Skeletal muscle satellite cell (primary cell): Measurements from ENCODE around the gene TBX5.

Experiments
- H3K27me3 ChIP-seq: 2 replicates; pipeline ENCODE4 v1.7.0; 2013; ENCODE audit warnings: low read length; ENCODE audit not compliant: control insufficient read depth, insufficient read depth
- H3K36me3 ChIP-seq: 2 replicates; pipeline ENCODE4 v1.7.0; 2013; ENCODE audit warnings: mild to moderate bottlenecking, control low read depth, low read length; ENCODE audit not compliant: insufficient read depth
- H3K4me1 ChIP-seq: 2 replicates; pipeline ENCODE4 v1.7.0; 2013; ENCODE audit warnings: low read length; ENCODE audit not compliant: control insufficient read depth, insufficient read depth
- H3K4me2 ChIP-seq: 2 replicates; pipeline ENCODE4 v1.7.0; 2013; ENCODE audit warnings: mild to moderate bottlenecking, low read length
- H3K4me3 ChIP-seq: 2 replicates; pipeline ENCODE4 v1.7.0; 2013; ENCODE audit warnings: low read length
- H3K9ac ChIP-seq: 2 replicates; pipeline ENCODE4 v1.7.0; 2013; ENCODE audit warnings: mild to moderate bottlenecking, low read depth, low read length, moderate library complexity
- H3K9me3 ChIP-seq: replicated peaks from 2 replicates; pipeline ENCODE4 v1.7.0; 2013; ENCODE audit warnings: mild to moderate bottlenecking, control low read depth, low read length

The TBX5 gene

DNA sequence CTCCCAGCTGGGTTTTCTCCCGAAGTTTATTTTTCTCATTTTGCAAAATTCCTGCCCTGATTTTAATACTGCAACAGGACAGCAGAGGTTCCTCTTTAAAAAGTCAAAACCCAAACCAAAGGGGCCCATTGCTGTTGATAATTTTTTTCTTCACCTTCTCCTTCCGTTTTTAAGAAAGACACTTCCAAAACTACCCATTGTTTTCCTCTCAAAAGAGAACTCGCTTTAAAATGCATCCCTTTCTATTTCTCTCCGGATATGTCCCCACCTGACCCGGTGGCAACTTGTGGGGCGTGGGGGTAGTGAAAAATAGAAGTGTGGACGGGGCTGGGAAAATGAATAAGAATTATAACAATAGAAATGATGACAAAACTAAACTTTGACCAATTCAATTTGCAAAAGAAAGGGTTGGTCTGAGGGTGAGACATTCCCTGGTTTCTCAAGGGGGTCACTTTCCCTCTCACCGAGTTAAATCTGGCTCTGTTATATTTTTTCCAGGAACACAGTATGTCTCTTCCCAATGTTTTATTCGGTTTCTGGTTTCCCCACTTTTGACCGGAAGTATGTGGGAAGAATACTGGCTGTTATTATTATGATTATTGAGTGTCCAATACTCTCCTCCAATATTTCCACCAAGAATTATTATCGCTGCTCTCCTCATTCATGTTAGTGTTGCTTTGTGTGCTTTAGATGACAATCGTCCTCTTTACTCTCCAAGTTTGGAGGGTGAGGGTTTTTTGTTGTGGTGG lies 4.1 kb upstream of the TBX5 start:
- Histone ChIP-seq H3K4me2 (no peak overlapping the region), H3K9ac (no peak overlapping the region), H3K36me3 (no peaks in the 10 kb centered on the region)

GRCh38 chr12:114408886-114409851 lies 3.2 kb upstream of the TBX5 start:
- Histone ChIP-seq H3K36me3 (no peaks in the 10 kb centered on the region), H3K4me1 (no peaks in the 10 kb centered on the region), H3K4me2 (peak overlapping the region; percentile 54), H3K4me3 (peak overlapping the region; percentile 49), H3K9ac (no peak overlapping the region), H3K27me3 (peaks cover 62% of the 10 kb centered on the region), H3K9me3 (no peaks in the 10 kb centered on the region)

More for the DNA sequence above, 4.1 kb upstream of the TBX5 start:
- Histone ChIP-seq H3K4me1 (no peaks in the 10 kb centered on the region), H3K9me3 (no peaks in the 10 kb centered on the region), H3K27me3 (peaks cover 63% of the 10 kb centered on the region), H3K4me3 (no peak overlapping the region)

GRCh38 chr12:114408471-114408885 lies 2.5 kb upstream of the TBX5 start:
- no peaks in the 10 kb centered on the region for H3K36me3 ChIP-seq
- H3K4me1 ChIP-seq: no peaks in the 10 kb centered on the region
- H3K27me3 ChIP-seq: peaks cover 66% of the 10 kb centered on the region
- H3K9ac ChIP-seq: no peak overlapping the region
- no peak overlapping the region for H3K4me3 ChIP-seq
- no peaks in the 10 kb centered on the region for H3K9me3 ChIP-seq
- no peak overlapping the region for H3K4me2 ChIP-seq

GRCh38 chr12:114407842-114408411 lies 2.0 kb upstream of the TBX5 start:
- H3K36me3 ChIP-seq: no peaks in the 10 kb centered on the region
- no peaks in the 10 kb centered on the region for H3K9me3 ChIP-seq
- H3K9ac ChIP-seq: no peak overlapping the region
- H3K4me2 ChIP-seq: no peak overlapping the region
- no peaks in the 10 kb centered on the region for H3K4me1 ChIP-seq
- peaks cover 66% of the 10 kb centered on the region for H3K27me3 ChIP-seq
- H3K4me3 ChIP-seq: no peak overlapping the region

DNA sequence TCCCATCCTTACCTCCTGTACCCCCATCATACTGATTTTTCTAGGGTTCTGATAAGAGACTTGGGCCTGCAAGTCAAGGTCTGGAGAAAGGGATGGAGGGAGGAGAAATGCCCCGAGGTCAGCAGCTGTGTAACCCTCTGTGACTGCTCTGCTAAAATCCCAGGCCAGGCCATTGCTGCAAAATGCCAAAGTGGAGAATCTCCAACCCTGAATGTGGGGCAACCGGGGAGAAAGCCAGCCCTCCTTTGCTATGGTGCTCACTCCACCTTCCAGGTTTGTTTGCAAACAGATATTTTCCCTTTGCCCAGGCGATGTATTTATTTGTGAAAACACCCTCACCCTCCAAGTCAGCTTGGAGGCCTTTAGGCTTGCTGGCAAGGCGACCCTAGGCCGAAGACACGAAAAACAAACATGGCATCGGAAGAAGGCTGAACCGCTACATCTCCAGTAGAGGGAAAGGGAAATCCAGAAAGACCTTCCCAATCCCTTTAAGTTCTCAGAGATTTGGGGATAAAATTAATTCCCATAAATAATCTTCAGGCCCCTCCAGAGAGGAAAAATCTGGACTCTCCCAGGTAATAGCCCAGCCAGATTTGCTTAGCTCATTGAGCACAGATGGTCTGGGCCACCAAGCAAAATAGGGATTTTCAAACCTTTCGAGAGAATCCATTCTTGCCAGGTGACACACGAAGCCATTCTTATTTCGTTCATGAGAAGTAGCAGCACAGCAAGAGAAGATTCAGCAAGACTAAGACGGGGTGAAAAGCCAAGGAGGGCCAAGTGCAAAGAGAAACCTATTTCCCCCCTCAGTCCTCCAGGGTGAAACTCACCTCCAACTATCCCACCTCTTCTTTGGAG lies 1.3 kb upstream of the TBX5 start:
- no peaks in the 10 kb centered on the region for H3K4me1 ChIP-seq
- peaks cover 74% of the 10 kb centered on the region for H3K27me3 ChIP-seq
- no peak overlapping the region for H3K9ac ChIP-seq
- no peaks in the 10 kb centered on the region for H3K36me3 ChIP-seq
- H3K4me2 ChIP-seq: no peak overlapping the region
- no peak overlapping the region for H3K4me3 ChIP-seq
- H3K9me3 ChIP-seq: no peaks in the 10 kb centered on the region

DNA sequence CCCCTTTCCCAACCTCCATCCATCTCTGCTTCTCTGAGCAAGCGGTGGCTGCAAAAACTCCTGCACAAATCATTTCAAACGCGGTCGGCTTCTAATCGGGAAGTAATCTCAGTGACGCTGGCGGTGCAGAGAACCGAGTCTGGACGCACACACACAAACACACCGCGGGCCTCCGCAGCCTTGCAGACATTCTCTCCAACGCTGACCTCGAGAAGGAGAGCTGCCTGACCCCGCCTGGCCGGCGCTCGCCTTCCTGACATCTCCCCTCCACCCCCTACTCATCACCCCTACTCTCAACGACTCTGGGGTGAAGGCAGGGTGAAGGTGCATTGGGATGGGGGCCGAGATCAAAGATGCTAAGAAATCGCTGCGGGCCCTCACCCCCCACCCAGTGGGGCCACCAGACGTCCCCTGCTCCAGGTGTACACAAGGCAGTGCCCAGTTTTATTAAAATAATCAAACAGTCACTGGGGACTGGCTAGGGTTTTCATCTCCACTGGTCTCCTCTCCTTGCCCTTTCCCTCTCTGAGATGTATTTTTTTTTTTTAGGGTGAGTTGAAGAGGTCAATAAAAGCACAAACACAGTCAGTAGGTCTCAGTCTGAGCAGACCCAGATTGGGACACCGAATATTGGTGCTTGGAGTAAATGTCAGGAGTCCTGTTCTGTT lies 506 bp upstream of the TBX5 start:
- H3K9ac ChIP-seq: no peak overlapping the region

DNA sequence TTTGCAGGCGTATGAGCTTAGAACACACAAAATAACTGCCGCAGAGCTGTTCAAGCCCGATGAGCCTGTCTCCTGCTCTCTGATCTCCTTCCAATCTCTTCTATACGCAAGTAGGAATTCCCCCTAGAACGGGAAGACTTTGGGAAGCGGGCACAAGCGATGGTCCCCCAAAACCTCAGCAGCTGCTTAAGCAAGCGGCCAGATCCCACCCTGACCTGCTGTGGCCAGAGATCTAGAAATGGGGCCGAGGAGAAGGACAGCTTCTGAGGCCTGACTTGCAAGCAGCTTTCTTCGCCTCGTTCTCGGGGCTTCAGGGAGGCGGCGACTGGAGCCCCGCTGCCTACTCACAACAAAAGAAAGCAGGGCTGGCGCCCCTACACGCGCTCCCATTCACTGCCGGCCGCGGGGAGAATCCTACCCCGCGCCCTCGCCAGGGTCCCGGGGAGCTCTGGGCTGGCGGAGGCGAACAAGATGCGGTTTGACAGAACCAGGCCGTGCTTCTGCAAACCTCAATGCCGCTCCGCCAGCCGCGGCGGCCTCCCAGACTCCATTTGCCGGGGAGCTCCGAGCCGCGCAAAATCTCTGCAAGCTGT lies 922 bp downstream of the TBX5 start:
- Histone ChIP-seq H3K4me1 (no peaks in the 10 kb centered on the region), H3K9ac (no peak overlapping the region), H3K36me3 (no peaks in the 10 kb centered on the region), H3K4me3 (no peak overlapping the region), H3K9me3 (no peaks in the 10 kb centered on the region), H3K4me2 (no peak overlapping the region), H3K27me3 (peaks cover 85% of the 10 kb centered on the region)

More for the DNA sequence above, 506 bp upstream of the TBX5 start:
- Histone ChIP-seq H3K27me3 (peaks cover 78% of the 10 kb centered on the region), H3K4me1 (no peaks in the 10 kb centered on the region), H3K36me3 (no peaks in the 10 kb centered on the region), H3K9me3 (no peaks in the 10 kb centered on the region), H3K4me2 (no peak overlapping the region), H3K4me3 (no peak overlapping the region)

DNA sequence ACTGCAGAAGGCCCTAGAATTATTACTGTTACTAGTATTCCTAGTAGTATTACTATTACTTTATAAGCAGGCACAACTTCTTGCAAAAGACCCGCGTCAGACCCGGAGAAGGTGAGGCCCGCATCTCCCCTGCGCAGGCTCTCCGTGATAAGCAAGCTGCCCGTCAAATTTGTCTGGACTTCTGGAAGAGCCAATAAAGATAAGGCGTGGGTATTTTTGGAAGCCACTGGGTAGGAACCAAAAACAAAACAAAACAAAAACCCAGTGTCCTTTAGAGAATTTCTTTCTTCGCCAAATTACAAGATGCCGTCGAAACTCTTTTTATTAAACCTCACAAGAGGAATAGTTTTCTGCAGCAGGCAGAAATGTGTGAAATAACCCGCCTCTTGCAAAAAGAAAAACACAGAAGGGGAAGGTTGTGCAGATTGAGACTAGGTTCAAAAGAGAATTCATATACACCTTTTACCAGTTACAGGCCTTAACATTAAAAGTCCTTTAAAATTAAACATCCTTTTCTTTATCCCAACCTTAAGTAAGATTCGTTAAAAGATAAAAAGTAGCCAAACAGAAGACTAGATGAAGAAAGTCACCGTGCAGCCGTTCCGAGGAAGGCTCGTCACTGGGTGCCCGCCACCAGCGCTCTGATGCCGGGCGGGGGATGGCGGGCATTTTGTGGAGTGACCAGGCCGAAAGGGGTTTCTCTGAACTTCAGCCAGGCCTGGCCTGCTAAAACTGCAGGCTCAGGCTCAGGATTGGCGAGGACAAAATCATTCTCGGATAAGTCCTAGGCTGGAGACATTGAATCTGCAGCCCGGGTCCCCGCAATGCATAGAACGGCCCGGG lies 1.6 kb downstream of the TBX5 start:
- Histone ChIP-seq H3K4me3 (no peak overlapping the region), H3K36me3 (no peaks in the 10 kb centered on the region), H3K9ac (no peak overlapping the region), H3K4me1 (no peaks in the 10 kb centered on the region), H3K27me3 (peaks cover 90% of the 10 kb centered on the region), H3K4me2 (no peak overlapping the region), H3K9me3 (no peaks in the 10 kb centered on the region)

- no peaks in the 10 kb centered on the region for H3K4me1 ChIP-seq
- H3K9ac ChIP-seq: no peak overlapping the region
- no peaks in the 10 kb centered on the region for H3K9me3 ChIP-seq
- H3K27me3 ChIP-seq: peaks cover 85% of the 10 kb centered on the region
- no peaks in the 10 kb centered on the region for H3K36me3 ChIP-seq
- no peak overlapping the region for H3K4me3 ChIP-seq
- no peak overlapping the region for H3K4me2 ChIP-seq
Measured at GRCh38 chr12:114403690-114404066, 2.3 kb downstream of the TBX5 start.
